IMR-90 (cell line): Measurements from ENCODE around the gene RADIL. TPM values are rescaled to one million over a fixed set of nuclear protein-coding genes. Genes with fewer than 3 reads are reported as not detected.

Experiments
- ATAC-seq: fragments of 200-7000 bp; cut with Tn5 transposase; 2 replicates; pipeline ENCODE4 v1.9.1; 2020; ENCODE audit warnings: low read depth, mild to moderate bottlenecking, moderate library complexity
- BruUV-seq: library from RNA; stranded (reverse); fragments of 400-500 nt; replicated peaks from 2 replicates; lab custom pipeline; 2021; lab: Mats Ljungman, UMichigan
- CTCF ChIA-PET: fragments of 300-600 bp; formaldehyde crosslinking; extraction: SDS; loops from one replicate; lab custom pipeline; 2021; ENCODE audit warnings: antibody characterized with exemption; lab: Yijun Ruan, JAX
- POLR2A ChIA-PET: fragments of 300-600 bp; sonication (Branson Sonifier 250); formaldehyde crosslinking; loops from one replicate; lab custom pipeline; 2022; ENCODE audit warnings: antibody characterized with exemption; ENCODE audit not compliant: unreplicated experiment; lab: Charles Lee
- DNase-seq: peaks from one replicate; pipeline ENCODE4 v3.0.0; 2013
- H2AFZ ChIP-seq: replicated peaks from 2 replicates; pipeline ENCODE3; 2013; ENCODE audit warnings: low read length, mild to moderate bottlenecking; ENCODE audit not compliant: poor library complexity
- H2AK5ac ChIP-seq: 2 replicates; pipeline ENCODE4 v1.6.1; 2013; ENCODE audit warnings: low read depth, low read length, inconsistent platforms
- H2AK9ac ChIP-seq: replicated peaks from 2 replicates; pipeline ENCODE3; 2013; ENCODE audit warnings: mild to moderate bottlenecking, low read depth, low read length, moderate library complexity; ENCODE audit not compliant: poor library complexity
- H2BK120ac ChIP-seq: 2 replicates; pipeline ENCODE4 v1.6.1; 2013; ENCODE audit warnings: low read depth, low read length, inconsistent platforms
- H2BK15ac ChIP-seq: 3 replicates; pipeline ENCODE4 v1.6.1; 2013; ENCODE audit warnings: low read depth, low read length, inconsistent platforms
- H2BK20ac ChIP-seq: 2 replicates; pipeline ENCODE4 v1.6.1; 2013; ENCODE audit warnings: low read depth, mild to moderate bottlenecking, inconsistent platforms, low read length, moderate library complexity
- H2BK5ac ChIP-seq: 2 replicates; pipeline ENCODE4 v1.6.1; 2013; ENCODE audit warnings: mild to moderate bottlenecking, low read depth, low read length, inconsistent platforms; ENCODE audit not compliant: poor library complexity, severe bottlenecking
- H3K14ac ChIP-seq: replicated peaks from 2 replicates; pipeline ENCODE4 v1.6.1; 2013; ENCODE audit warnings: low read depth, low read length, inconsistent platforms
- H3K18ac ChIP-seq: 2 replicates; pipeline ENCODE4 v1.6.1; 2013; ENCODE audit warnings: low read depth, low read length, control low read depth
- H3K23ac ChIP-seq: 2 replicates; pipeline ENCODE4 v1.6.1; 2013; ENCODE audit warnings: low read depth, low read length, inconsistent platforms
- H3K27ac ChIP-seq: 2 replicates; pipeline ENCODE4 v1.5.1; 2013; ENCODE audit warnings: mild to moderate bottlenecking, control low read depth, low read length; ENCODE audit not compliant: insufficient read depth
- H3K27me3 ChIP-seq: 2 replicates; pipeline ENCODE4 v1.6.1; 2013; ENCODE audit warnings: low read length; ENCODE audit not compliant: control insufficient read depth, insufficient read depth
- H3K36me3 ChIP-seq: 2 replicates; pipeline ENCODE4 v1.6.1; 2013; ENCODE audit warnings: low read length, mixed read lengths; ENCODE audit not compliant: control insufficient read depth, insufficient read depth
- H3K4ac ChIP-seq: 2 replicates; pipeline ENCODE4 v1.6.1; 2013; ENCODE audit warnings: low read depth, low read length, inconsistent platforms
- H3K4me1 ChIP-seq: 2 replicates; pipeline ENCODE4 v1.6.1; 2013; ENCODE audit warnings: low read length, mixed read lengths; ENCODE audit not compliant: control insufficient read depth, insufficient read depth
- H3K4me2 ChIP-seq: 2 replicates; pipeline ENCODE4 v1.6.1; 2013; ENCODE audit warnings: low read depth, mild to moderate bottlenecking, control low read depth, low read length, moderate library complexity
- H3K4me3 ChIP-seq: 2 replicates; pipeline ENCODE4 v1.5.1; 2013; ENCODE audit warnings: low read depth, mild to moderate bottlenecking, control low read depth, low read length, moderate library complexity; ENCODE audit not compliant: insufficient read depth
- H3K56ac ChIP-seq: 2 replicates; pipeline ENCODE4 v1.6.1; 2013; ENCODE audit warnings: low read length, inconsistent platforms; ENCODE audit not compliant: insufficient read depth; ENCODE audit errors: extremely low read depth
- H3K79me1 ChIP-seq, 2 experiments: 2 replicates each; pipeline ENCODE4 v1.6.1; 2013; ENCODE audit warnings: low read length in 2 of 2, inconsistent platforms in 1 of 2, low read depth in 1 of 2
- H3K9ac ChIP-seq: 2 replicates; pipeline ENCODE4 v1.6.1; 2013; ENCODE audit warnings: low read depth, low read length, control low read depth
- H3K9me1 ChIP-seq: 2 replicates; pipeline ENCODE4 v1.6.1; 2013; ENCODE audit warnings: low read length, inconsistent platforms; ENCODE audit not compliant: insufficient read depth
- H3K9me3 ChIP-seq: 2 replicates; pipeline ENCODE4 v1.6.1; 2013; ENCODE audit warnings: low read length; ENCODE audit not compliant: control insufficient read depth, insufficient read depth
- H4K20me1 ChIP-seq: 2 replicates; pipeline ENCODE4 v1.6.1; 2013; ENCODE audit warnings: low read length, inconsistent platforms; ENCODE audit not compliant: insufficient read depth
- H4K5ac ChIP-seq: 2 replicates; pipeline ENCODE4 v1.6.1; 2013; ENCODE audit warnings: mild to moderate bottlenecking, low read depth, low read length, control low read depth
- H4K8ac ChIP-seq, 2 experiments: 2 replicates each; pipeline ENCODE4 v1.6.1; 2013; ENCODE audit warnings: low read depth in 2 of 2, low read length in 2 of 2, control low read depth in 1 of 2, inconsistent platforms in 1 of 2
- H4K91ac ChIP-seq: 2 replicates; pipeline ENCODE4 v1.6.1; 2013; ENCODE audit warnings: low read depth, low read length, inconsistent platforms; ENCODE audit not compliant: insufficient read depth
- BHLHE40 ChIP-seq: fragments of 150-350 bp; IDR thresholded peaks from 2 replicates; pipeline ENCODE4 v1.6.1; 2016; ENCODE audit warnings: mild to moderate bottlenecking, low read depth, low read length
- CEBPB ChIP-seq: IDR thresholded peaks from 2 replicates; pipeline ENCODE4 v1.6.1; 2012; ENCODE audit warnings: low read depth, low read length, improper control_type of control experiment
- CHD1 ChIP-seq: IDR thresholded peaks from 2 replicates; pipeline ENCODE4 v1.6.1; 2012; ENCODE audit warnings: low read depth, low read length, improper control_type of control experiment
- ELK1 ChIP-seq: fragments of 150-350 bp; IDR thresholded peaks from 2 replicates; pipeline ENCODE4 v1.6.1; 2016; ENCODE audit warnings: low read depth, mild to moderate bottlenecking, low read length, moderate library complexity, borderline replicate concordance
- FOS ChIP-seq: fragments of 150-350 bp; IDR thresholded peaks from 2 replicates; pipeline ENCODE4 v1.6.1; 2016; ENCODE audit warnings: low read depth, low read length
- MAFK ChIP-seq: IDR thresholded peaks from 2 replicates; pipeline ENCODE4 v1.6.1; 2012; ENCODE audit warnings: low read depth, low read length, improper control_type of control experiment
- MAZ ChIP-seq: IDR thresholded peaks from 2 replicates; pipeline ENCODE4 v1.6.1; 2012; ENCODE audit warnings: low read depth, mild to moderate bottlenecking, low read length, improper control_type of control experiment, moderate library complexity, borderline replicate concordance
- MXI1 ChIP-seq: IDR thresholded peaks from 2 replicates; pipeline ENCODE4 v1.6.1; 2012; ENCODE audit warnings: low read depth, mild to moderate bottlenecking, low read length, moderate library complexity, borderline replicate concordance
- NFE2L2 ChIP-seq: fragments of 150-350 bp; IDR thresholded peaks from 2 replicates; pipeline ENCODE4 v1.6.1; 2016; ENCODE audit warnings: low read depth, mild to moderate bottlenecking, low read length
- POLR2A ChIP-seq: IDR thresholded peaks from 2 replicates; pipeline ENCODE4 v1.6.1; 2012; ENCODE audit warnings: mild to moderate bottlenecking, low read depth, low read length
- RAD21 ChIP-seq: IDR thresholded peaks from 2 replicates; pipeline ENCODE4 v1.6.1; 2012; ENCODE audit warnings: low read length, improper control_type of control experiment
- RCOR1 ChIP-seq: IDR thresholded peaks from 2 replicates; pipeline ENCODE4 v1.6.1; 2012; ENCODE audit warnings: mild to moderate bottlenecking, low read length, improper control_type of control experiment; ENCODE audit not compliant: insufficient replicate concordance
- RFX5 ChIP-seq: IDR thresholded peaks from 2 replicates; pipeline ENCODE4 v1.8.0; 2012; ENCODE audit warnings: low read depth, mild to moderate bottlenecking, low read length, moderate library complexity
- SMC3 ChIP-seq: fragments of 150-350 bp; IDR thresholded peaks from 2 replicates; pipeline ENCODE4 v1.6.1; 2016; ENCODE audit warnings: low read depth, mild to moderate bottlenecking, antibody characterized with exemption, low read length, moderate library complexity
- USF2 ChIP-seq: fragments of 150-350 bp; IDR thresholded peaks from 2 replicates; pipeline ENCODE4 v1.6.1; 2017; ENCODE audit warnings: mild to moderate bottlenecking, antibody characterized with exemption, low read length, low read depth
- WGBS, 2 experiments: methylation state at CpG; one replicate each; pipeline versions ENCODE4 v1.1.5 to v1.1.7; 2013; ENCODE audit warnings: missing lambda C conversion rate in 2 of 2; ENCODE audit not compliant: insufficient read length in 1 of 2; ENCODE audit errors: extremely low coverage in 2 of 2; 5-methylcytosine and 5-hydroxymethylcytosine counted together
- dilution Hi-C: fragments of 300-500 bp; cut with HindIII; formaldehyde crosslinking; loops from one replicate; pipeline ENCODE4 v1.14.3; 2018; ENCODE audit warnings: low sequenced_read_pairs; ENCODE audit not compliant: unreplicated experiment
- in situ Hi-C: fragments of 300-500 bp; cut with MboI; formaldehyde crosslinking; loops from 3 replicates; pipeline ENCODE4 v1.14.3; 2019; ENCODE audit warnings: low sequenced_read_pairs, inconsistent platforms, mixed read lengths
- intact Hi-C: fragments of 100-400 bp; cut with micrococcal nuclease; formaldehyde crosslinking; loops from 2 replicates; pipeline ENCODE4 v1.10.0; 2022
- polyA plus RNA-seq, 3 experiments: library from polyadenylated mRNA; depleted of rRNA; stranded (reverse); fragments of >200 nt; gene quantifications; 2 replicates each; pipeline ENCODE4 v1.2.3, GENCODE V29; 2012; ENCODE audit warnings: low replicate concordance in 1 of 3
- total RNA-seq: library from RNA; depleted of rRNA; stranded (reverse); fragments of >200 nt; gene quantifications from 2 replicates; pipeline ENCODE4 v1.2.3, GENCODE V29; 2012
- TF ChIP-seq, protein P1 (sequence below): conservative IDR thresholded peaks from 2 replicates; pipeline ENCODE4 v1.5.1; 2012; ENCODE audit warnings: mild to moderate bottlenecking, low read depth, low read length, improper control_type of control experiment

Gene RADIL
- total and polyA plus RNA-seq, 2 of the 4 experiments (the other 2 are of a cell fraction) = 0.18 to 0.48 TPM

DNA sequence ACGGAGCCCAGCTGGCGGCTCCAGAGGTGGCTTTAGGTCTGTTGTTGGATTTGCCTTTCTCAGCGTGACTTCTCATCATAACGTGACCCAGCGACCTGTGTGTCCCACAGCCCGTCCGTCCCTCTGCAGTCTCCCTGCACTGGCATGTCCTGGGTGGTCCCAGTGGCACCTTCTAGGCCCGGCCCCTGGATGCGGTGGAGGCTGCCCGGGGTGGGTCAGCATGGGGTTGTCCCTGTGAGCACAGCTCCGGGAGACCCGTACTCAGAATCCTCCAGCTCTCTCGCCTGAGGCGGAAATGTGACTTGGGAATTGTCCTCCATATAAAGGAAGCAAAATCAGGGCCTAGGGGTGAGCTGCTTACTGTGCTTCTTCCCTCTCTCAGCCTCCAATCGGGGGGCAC lies 133.7 kb downstream of the RADIL start:
- H2AK5ac ChIP-seq = no peak overlapping the region
- peaks cover 12 to 63% of the 10 kb centered on the region in 2 experiments; a peak in 3 of 4 replicates for H3K79me1 ChIP-seq
- POLR2A ChIA-PET = no interaction called here
- TF ChIP-seq USF2 (no peak), MAFK (no peak), RAD21 (no peak), BHLHE40 (no peak), POLR2A (no peak), CHD1 (no peak), RFX5 (no peak), MXI1 (no peak), RCOR1 (no peak), SMC3 (no peak), FOS (no peak), CEBPB (no peak), ELK1 (no peak), MAZ (no peak), NFE2L2 (no peak)
- TF ChIP-seq, protein P1, sequence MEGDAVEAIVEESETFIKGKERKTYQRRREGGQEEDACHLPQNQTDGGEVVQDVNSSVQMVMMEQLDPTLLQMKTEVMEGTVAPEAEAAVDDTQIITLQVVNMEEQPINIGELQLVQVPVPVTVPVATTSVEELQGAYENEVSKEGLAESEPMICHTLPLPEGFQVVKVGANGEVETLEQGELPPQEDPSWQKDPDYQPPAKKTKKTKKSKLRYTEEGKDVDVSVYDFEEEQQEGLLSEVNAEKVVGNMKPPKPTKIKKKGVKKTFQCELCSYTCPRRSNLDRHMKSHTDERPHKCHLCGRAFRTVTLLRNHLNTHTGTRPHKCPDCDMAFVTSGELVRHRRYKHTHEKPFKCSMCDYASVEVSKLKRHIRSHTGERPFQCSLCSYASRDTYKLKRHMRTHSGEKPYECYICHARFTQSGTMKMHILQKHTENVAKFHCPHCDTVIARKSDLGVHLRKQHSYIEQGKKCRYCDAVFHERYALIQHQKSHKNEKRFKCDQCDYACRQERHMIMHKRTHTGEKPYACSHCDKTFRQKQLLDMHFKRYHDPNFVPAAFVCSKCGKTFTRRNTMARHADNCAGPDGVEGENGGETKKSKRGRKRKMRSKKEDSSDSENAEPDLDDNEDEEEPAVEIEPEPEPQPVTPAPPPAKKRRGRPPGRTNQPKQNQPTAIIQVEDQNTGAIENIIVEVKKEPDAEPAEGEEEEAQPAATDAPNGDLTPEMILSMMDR = no peak
- no peak overlapping the region for H4K5ac ChIP-seq
- 79% methylated on average over 5 of the region's 15 CpGs; no CpG with 5 or more reads in 1 of the 2 experiments for WGBS, 2 experiments
- no peak overlapping the region for H3K4me2 ChIP-seq
- H3K27ac ChIP-seq = no peak overlapping the region
- peaks cover 47% of the 10 kb centered on the region for H3K36me3 ChIP-seq
- peaks cover 3% of the 10 kb centered on the region; the same call in 1 of the 2 replicates for H3K4me1 ChIP-seq
- CTCF ChIA-PET = no interaction called here
- no peak overlapping the region for H3K14ac ChIP-seq
- no peak overlapping the region for H2BK120ac ChIP-seq
- no peaks in the 10 kb centered on the region for H3K9me1 ChIP-seq
- no peak overlapping the region for H3K4ac ChIP-seq
- no peak overlapping the region for H4K91ac ChIP-seq
- no peak overlapping the region for H3K23ac ChIP-seq
- no peak overlapping the region for H2AFZ ChIP-seq
- in situ Hi-C loops = loop anchor here (25.0 kb wide), 1 partner anchor 1887 kb away; no protein-coding TSS in a partner anchor
- H3K56ac ChIP-seq = no peak overlapping the region
- H3K27me3 ChIP-seq = no peaks in the 10 kb centered on the region
- intact Hi-C loops = no loop called here
- dilution Hi-C loops = no loop called here
- H2BK5ac ChIP-seq = no peak overlapping the region
- no peaks in the 10 kb centered on the region for H3K9me3 ChIP-seq
- DNase-seq (no peak), ATAC-seq (no peak)
- no TSS peak for BruUV-seq
- H2BK15ac ChIP-seq = no peak overlapping the region
- H2AK9ac ChIP-seq = peak overlapping the region; percentile 34
- H3K18ac ChIP-seq = no peak overlapping the region
- no peak overlapping the region for H3K4me3 ChIP-seq
- H3K9ac ChIP-seq = no peak overlapping the region
- no peak overlapping the region for H4K8ac ChIP-seq
- H4K20me1 ChIP-seq = peaks cover 17% of the 10 kb centered on the region; the same call in 1 of the 2 replicates
- H2BK20ac ChIP-seq = no peak overlapping the region
